ENCODE results near the gene B4GALNT4. TPM values are rescaled to one million over a fixed set of nuclear protein-coding genes. Genes with fewer than 3 reads are reported as not detected.

The B4GALNT4 gene
- total and polyA plus RNA-seq, 2 of the 8 experiments (the other 6 are each of a cell fraction or from before 2014, with no cell fraction given) = 40.9 to 76.3 TPM

DNA sequence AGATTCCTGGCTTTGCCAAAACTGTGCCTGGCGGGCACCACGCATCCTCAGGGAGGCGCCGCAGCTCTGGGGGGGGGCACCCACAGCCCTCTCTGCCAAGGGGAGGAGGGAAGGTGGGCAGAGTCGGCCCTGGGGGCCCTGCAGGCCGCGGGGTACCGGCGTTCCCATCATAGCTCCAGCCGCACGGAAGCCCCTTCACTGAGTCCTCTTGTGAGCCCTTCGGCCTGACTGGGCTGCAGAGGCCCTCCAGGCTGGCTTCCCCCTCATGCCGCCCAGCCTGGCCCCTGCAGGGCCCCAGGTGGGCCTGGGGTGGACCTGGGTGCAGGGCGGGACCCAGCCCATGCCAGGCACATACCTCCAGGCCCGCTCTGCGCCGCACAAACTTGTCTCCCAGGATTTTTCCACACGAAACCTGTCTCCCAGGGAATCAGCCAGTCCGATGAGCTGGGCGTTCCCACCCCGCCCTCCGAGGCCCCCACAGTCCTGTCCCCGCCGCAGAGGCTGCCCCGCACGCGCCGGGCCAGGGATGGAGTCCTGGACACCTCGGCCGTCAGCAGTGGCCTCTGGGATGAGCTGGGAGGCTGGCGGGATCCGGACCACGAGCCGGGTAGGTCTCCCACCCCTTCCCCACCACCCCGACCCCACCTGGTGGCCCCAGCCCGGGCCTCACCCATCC lies 22.9 kb downstream of the B4GALNT4 start:
- no peaks in the 10 kb centered on the region for H3K27me3 ChIP-seq (replicated peaks in 1 of 4; ENCODE audit: control insufficient read depth in 3 of 4, extremely low read depth in 1 of 4, insufficient read depth in 3 of 4, low read length in 3 of 4)
- H3K9ac ChIP-seq (replicated peaks in 1 of 4; ENCODE audit: extremely low read depth in 1 of 4, low read depth in 3 of 4, low read length in 3 of 4) = no peak overlapping the region
- no peak overlapping the region; the same call in 1 of the 2 replicates for H4K8ac ChIP-seq (ENCODE audit: extremely low read depth, insufficient read depth, low read length)
- no peak overlapping the region for H2BK120ac ChIP-seq (replicated peaks; ENCODE audit: low read depth, low read length)
- peaks cover 10% of the 10 kb centered on the region; the same call in 1 of the 2 replicates for H3K23me2 ChIP-seq (ENCODE audit: low read depth, low read length)
- peaks cover 6 to 15% (median 6%) of the 10 kb centered on the region in 4 experiments; a peak in 6 of 7 replicates for H3K4me1 ChIP-seq (replicated peaks in 1 of 4; ENCODE audit: control insufficient read depth in 3 of 4, insufficient read depth in 4 of 4, low read length in 3 of 4)
- ChIA-PET CTCF (ENCODE audit: partially characterized antibody) (interaction anchor here (0.6 to 1.6 kb wide), 9 partner anchors 20 to 911 kb away, joined by 3 to 5 read pairs (median 4); no protein-coding TSS in a partner anchor), POLR2A (ENCODE audit: partially characterized antibody) (interaction anchor here (0.6 to 4.2 kb wide), 9 partner anchors 9 to 428 kb away, joined by 3 to 20 read pairs (median 3); no protein-coding TSS in a partner anchor)
- no peak overlapping the region for H3K23ac ChIP-seq (ENCODE audit: insufficient read length)
- no peak overlapping the region for H3K4me3 ChIP-seq (ENCODE audit: extremely low read depth in 1 of 4, insufficient read depth in 2 of 4, low read depth in 3 of 4, low read length in 4 of 4)
- no peak overlapping the region for H3K56ac ChIP-seq (replicated peaks; ENCODE audit: insufficient read length, low read depth, low read length)
- FAIRE-seq = no peak
- WGBS, 2 experiments (ENCODE audit: extremely low coverage in 1 of 2, insufficient coverage in 1 of 2, insufficient read length in 1 of 2, insufficient replicate concordance in 2 of 2, low coverage in 1 of 2, low lambda C conversion rate in 2 of 2, missing lambda C conversion rate in 1 of 2) = 93% methylated on average over 15 of the region's 36 CpGs; no CpG with 5 or more reads in 1 of the 2 experiments
- H2AK5ac ChIP-seq (ENCODE audit: low read depth, low read length) = no peak overlapping the region
- H3K14ac ChIP-seq (ENCODE audit: insufficient read length) = no peak overlapping the region
- H2BK20ac ChIP-seq (ENCODE audit: low read length) = no peak overlapping the region
- H3K18ac ChIP-seq (ENCODE audit: extremely low read depth, low read length) = no peak overlapping the region
- no peak overlapping the region for H4K91ac ChIP-seq (replicated peaks; ENCODE audit: insufficient read length, low read length)
- no peak overlapping the region for H3K4me2 ChIP-seq (ENCODE audit: insufficient read depth in 1 of 2, low read depth in 2 of 2, low read length in 2 of 2)
- H3K79me1 ChIP-seq (ENCODE audit: low read depth, low read length) = peaks cover 2% of the 10 kb centered on the region; the same call in 1 of the 2 replicates
- no peak overlapping the region for H3K4ac ChIP-seq (replicated peaks; ENCODE audit: insufficient read length, low read depth, low read length)
- H3K9me3 ChIP-seq (ENCODE audit: insufficient read depth in 2 of 2, low read depth in 1 of 2, low read length in 1 of 2) = peaks cover 0 to 2% of the 10 kb centered on the region in 2 experiments; a peak in 1 of 4 replicates
- H2BK15ac ChIP-seq (ENCODE audit: low read length) = no peak overlapping the region
- no peak overlapping the region for H4K5ac ChIP-seq (ENCODE audit: insufficient read length, low read depth, low read length)
- H2AFZ ChIP-seq (ENCODE audit: low read length) = no peak overlapping the region
- H3K79me2 ChIP-seq (ENCODE audit: control insufficient read depth in 1 of 2, insufficient read depth in 2 of 2, low read length in 2 of 2) = no peaks in the 10 kb centered on the region
- H3K36me3 ChIP-seq (ENCODE audit: control insufficient read depth in 2 of 4, insufficient read depth in 4 of 4, low read length in 3 of 4) = peaks cover 0 to 6% (median 0%) of the 10 kb centered on the region in 4 experiments; a peak in 1 of 8 replicates
- peaks cover 2 to 10% of the 10 kb centered on the region in 2 experiments for H4K20me1 ChIP-seq (replicated peaks in 1 of 2; ENCODE audit: control insufficient read depth in 1 of 2, insufficient read depth in 2 of 2, low read length in 2 of 2)
- no peak overlapping the region for H2BK5ac ChIP-seq (ENCODE audit: low read depth, low read length)
- no peak overlapping the region for H3K27ac ChIP-seq (ENCODE audit: low read depth, low read length)
- no peak for DNase-seq (ENCODE audit: low read depth in 1 of 2, low spot score in 2 of 2)
- no peak overlapping the region for H2BK12ac ChIP-seq (ENCODE audit: low read depth, low read length)
- TF ChIP-seq EP300 (IDR thresholded peaks at IDR 0.05; ENCODE audit: borderline replicate concordance in 1 of 2, low read depth in 2 of 2, low read length in 2 of 2) (no peak), SUZ12 (IDR thresholded peaks at IDR 0.05; ENCODE audit: low read length) (no peak), RXRA (IDR thresholded peaks at IDR 0.05; ENCODE audit: insufficient read depth, low read depth, low read length) (no peak), CEBPB (IDR thresholded peaks at IDR 0.05; ENCODE audit: low read depth, low read length) (no peak), ASH2L (IDR thresholded peaks at IDR 0.05; ENCODE audit: low read length) (no peak), CTBP2 (IDR thresholded peaks at IDR 0.05; ENCODE audit: borderline replicate concordance, insufficient read depth, insufficient read length, low read length) (no peak), SIX5 (IDR thresholded peaks at IDR 0.05; ENCODE audit: low read depth, low read length) (no peak), TCF12 (IDR thresholded peaks at IDR 0.05; ENCODE audit: low read depth, low read length) (no peak), SP4 (IDR thresholded peaks at IDR 0.05; ENCODE audit: low read length) (no peak), E2F6 (IDR thresholded peaks at IDR 0.05) (no peak)
- TF ChIP-seq, protein P1, sequence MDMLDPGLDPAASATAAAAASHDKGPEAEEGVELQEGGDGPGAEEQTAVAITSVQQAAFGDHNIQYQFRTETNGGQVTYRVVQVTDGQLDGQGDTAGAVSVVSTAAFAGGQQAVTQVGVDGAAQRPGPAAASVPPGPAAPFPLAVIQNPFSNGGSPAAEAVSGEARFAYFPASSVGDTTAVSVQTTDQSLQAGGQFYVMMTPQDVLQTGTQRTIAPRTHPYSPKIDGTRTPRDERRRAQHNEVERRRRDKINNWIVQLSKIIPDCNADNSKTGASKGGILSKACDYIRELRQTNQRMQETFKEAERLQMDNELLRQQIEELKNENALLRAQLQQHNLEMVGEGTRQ (IDR thresholded peaks at IDR 0.05; ENCODE audit: low read length) = no peak

All from H1 (cell line).